Activated CD8-positive, alpha-beta memory T cell treated with anti-CD3 and anti-CD28 coated beads for 1 hour (primary cell): ENCODE results near the gene MARF1.
"Not testable (repeated sequence)": the region's sequence is repeated elsewhere in the genome, so short reads cannot be mapped to it uniquely, and the experiment has no call there.

Experiments
- DNase-seq, 2 donors: peaks; one replicate each; pipeline ENCODE4 v3.0.0-alpha.2; 2020; ENCODE audit warnings: low read depth in 1 of 2; ENCODE audit errors: extremely low read depth in 1 of 2

MARF1 gene

DNA sequence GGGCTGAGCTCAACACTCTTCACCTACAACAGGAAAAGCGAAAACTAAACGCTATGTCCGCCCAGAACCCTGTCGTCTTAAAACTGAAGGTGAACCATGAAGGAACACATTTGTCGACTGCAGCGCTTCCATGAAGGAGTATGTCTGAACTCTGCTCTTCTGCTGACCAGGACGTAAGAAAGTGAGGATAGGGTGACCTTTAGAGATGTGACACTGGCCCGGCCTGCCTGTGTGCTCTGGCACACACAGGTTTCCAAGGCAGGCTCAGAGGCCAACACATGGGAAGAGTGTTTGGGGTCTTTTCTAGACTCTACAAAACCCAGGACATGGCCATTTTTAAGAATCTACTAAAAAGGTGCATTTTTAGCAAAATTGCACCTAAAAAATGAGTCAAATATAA is 21.1 kb downstream of the MARF1 start:
- no peak for DNase-seq

DNA sequence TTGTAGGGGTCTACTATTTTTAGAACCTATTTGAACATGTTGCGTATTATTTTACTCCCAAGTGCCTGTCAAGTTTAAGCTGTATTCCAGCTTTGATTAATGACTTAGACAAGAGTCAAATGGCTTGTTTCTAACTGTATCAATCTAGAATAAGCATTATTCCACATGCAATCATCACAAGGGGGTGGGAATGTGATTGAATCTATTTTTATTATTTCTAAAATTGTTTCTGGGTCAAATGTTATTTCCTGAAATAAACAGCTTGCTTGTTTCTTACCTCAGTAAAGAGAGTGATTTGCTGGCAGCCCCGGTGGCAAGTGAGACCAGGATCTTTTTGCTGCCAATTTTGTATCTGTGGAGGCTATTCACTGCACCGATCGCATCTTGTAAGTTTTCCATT is 21.5 kb downstream of the MARF1 start:
- no peak for DNase-seq

DNA sequence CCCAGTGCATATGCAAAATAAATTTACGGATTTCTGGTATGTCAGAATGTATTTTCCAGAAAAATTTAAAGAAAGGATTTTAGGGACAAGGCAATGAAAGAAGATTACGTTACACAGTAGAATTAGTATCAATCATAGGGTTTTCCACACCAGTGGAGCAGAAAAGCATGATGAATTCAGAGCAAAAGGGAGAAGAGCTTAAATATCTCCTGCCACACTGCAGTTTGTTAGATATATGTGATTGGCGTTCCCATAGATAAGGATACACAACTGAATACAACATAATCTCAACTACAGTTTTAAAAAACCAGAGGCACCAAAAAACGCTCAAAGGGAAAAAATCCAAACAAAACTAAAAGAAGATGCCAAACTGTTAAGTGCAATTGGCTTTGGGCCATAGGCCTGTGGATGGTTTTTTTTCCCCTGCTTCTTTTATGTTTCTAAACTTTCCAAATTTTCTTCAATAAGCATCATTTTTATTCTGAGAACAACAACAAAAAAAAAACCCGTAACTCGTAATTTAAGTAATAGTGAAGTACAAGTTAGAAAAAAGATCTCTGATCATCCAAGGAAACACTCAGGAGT is 22.3 kb downstream of the MARF1 start:
- DNase-seq, result no peak

DNA sequence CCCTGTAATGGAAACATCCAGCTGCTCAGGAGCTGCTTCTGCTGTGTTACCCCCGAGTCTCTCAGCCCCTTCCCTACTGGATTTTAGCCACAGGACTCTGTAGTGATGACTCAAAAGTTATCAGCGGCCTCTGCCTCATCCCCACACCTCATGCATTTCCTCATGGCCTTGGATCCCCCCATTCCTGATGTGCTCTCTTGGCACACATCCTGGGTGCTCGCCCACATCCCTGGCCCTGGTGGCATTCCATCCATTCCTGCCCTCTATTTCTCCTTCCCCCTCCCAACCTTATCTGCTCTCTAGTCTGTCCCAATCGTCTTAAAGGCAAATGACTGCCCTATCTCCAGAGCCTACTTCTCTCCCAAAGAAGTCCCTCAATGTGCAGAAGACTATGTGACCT is 24.6 kb downstream of the MARF1 start:
- no peak for DNase-seq

DNA sequence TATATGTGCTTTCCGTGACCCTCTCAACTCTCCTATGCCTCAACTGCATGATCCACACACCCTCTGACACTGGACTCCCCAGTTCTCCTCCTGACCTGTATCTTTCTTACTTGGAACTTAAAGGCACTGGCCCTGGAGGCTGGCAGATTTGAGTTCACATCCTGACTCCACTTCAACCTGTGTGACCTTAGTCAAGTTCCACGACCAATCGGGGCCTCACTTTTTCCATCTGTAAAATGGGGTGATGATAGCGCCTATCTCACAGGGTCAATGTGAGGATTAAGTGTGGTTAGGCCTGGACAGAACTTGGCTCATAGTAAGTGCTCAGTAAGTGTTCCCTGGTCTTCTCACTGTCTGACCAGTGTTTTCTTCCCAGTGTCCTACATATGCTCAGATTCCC is 25.1 kb downstream of the MARF1 start:
- no peak for DNase-seq

DNA sequence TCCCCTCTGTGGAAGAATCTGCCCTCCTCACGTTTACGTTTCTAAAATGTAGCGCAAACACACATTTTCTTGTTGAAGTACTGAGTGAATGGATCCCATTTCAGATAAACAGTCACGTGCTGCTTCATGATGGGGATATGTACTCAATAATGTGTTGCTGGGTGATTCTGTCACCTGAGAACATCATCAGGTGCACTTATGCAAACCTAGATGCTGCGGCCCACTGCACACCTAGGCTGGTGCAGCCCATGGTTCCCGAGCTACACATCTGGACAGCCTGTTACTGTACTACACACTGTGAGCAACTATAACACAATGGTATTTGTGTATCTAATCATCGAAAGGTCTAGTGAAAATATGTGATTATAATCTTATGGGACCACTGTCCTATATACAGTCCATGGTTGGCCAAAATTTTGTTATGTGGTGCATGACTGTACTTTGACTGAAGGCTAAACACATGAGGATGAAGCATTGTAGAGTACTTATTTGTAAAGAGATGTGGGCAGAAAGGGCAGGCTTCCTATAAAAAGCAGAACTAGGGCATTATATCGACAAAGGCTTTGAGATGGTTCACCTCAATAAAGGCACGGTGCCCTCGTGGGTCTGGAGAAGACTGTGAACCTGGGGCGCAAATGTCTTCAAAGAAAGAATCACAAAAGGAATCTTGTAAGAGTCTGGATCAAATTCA is 26.3 kb downstream of the MARF1 start:
- no peak for DNase-seq

DNA sequence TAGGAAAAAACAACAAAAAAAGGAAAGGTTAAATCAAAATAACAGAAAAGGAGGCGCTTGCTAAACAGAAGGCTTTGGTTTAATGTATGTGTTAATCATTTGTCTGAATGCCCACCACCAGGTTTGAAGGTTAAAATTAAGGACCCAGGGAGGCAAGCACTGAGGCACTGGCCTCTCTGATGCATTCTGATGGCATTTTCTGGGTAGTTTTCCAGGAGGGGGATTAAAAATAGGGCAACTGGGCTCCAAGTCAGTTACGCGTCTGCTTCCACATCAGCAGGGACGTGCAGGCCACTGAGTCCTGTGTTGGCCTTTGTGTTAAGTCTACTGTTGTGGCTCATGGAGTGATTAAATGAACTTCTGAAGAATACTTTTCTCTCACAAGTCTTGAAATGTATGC is 26.9 kb downstream of the MARF1 start:
- no peak for DNase-seq

DNA sequence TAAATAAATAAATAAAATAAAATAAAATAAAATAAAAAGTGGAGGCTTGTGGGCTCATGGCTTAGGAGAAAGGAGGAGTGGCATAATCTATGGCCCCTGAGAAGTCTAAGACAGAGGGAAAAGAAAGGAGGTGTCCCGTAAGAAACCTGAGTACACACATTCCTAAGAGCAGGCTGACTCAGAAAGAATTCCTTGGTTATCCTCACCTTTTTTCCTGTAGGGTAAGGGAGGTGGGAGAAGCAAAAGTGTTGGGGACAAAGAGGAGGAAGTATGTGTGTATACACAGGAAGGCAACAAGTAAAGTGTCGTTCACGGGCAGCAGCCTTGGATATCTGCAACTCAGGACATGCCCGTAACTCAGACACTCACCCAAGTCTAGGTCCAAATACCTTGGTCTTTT is 29.3 kb downstream of the MARF1 start:
- DNase-seq, result no peak

DNA sequence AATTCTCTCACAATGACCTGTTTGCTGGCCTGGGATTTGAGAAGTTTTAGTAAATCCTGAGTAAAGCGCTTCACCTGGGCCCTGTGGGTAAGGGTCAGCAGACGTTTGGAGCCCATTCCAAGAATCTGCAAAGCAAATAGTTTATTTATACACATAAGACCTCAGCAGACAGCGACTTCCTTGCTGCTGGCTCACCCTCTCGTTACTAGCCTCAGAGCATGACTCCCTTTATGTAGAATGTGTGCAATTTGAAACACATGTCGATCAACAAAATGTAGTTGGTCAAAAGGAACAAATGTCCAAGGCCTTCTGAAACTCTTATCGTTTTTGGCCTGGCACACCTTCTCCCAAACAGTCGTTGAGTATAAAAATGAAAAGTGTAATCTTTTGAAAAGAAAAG is 31.3 kb downstream of the MARF1 start:
- DNase-seq, result no peak

DNA sequence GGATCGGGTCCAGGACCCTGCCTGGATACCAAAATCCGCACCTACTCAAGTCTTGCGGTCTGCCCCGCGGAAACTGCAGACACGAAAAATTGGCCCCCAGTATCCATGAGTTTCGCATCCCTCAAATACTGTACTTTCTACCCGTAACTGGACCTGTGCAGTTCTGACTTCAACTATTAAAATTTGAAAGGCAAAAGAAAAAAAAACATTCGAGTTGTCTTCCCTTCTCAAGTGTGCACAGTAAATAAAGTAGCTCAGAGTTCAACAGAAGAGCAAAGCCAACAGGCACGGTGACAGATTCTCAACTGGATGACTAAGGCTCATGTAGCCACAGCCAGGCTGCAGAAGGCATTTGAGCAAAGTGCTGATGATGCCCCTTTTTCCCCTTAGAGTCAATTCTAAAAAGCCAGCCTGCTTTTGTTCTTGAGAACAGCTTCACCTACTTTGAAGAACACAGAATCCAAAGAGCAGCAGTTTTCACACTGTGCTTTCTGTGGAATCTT is 32.5 kb downstream of the MARF1 start:
- no peak for DNase-seq

DNA sequence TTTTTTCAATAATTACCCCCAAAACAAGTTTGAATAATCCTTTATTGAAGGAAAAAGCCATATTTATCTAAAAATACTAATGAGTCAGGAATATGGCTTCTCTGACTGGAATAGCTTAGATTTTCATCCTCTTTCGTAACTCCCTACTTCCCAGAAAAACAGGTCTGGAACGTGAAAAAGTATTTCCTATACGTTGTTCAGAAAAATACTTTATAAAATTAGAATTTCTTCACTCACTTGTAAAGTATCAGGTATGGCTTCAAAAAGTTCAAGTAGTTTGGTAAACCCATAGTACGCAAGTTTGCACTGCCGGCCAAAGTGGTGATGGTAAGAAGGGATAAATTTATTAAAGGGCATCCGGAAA is 33.7 kb downstream of the MARF1 start:
- DNase-seq, result no peak

DNA sequence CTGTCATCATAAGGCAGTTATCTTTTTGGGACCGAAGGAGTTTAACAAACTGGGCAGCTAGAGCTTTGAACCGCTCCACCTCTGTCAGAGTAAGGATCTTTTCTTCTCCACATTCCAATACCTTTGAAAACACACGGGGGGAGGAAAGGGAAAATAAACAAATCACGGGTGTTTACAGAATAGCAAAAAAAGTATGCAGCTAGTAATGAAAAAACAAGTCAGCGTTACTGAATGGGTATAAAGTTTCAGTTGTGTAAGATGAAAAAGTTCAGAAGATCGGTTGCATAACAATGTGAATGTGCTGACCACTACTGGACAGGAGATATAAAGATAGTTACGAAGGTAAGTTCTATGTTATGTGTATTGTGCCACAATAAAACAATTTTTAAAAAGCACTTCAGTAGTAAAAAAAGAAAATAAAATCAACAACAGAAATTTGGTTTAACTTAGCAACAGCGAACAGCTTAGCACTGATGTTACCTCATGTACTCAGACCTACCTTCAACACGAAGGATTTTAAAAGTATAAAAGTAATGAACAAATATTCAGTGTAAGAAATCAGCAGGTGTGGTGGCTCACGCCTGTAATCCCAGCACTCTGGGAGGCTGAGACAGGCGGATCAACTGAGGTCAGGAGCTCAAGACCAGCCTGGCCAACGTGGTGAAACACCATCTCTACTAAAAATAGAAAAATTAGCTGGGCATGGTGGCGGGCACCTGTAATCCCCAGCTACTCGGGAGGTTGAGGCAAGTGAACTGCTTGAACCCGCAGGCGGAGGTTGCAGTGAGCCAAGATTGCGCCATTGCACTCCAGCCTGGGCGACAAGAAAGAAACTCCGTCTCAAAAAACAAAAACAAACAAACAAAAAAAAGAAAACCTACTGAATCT is 34.3 kb downstream of the MARF1 start:
- no peak for DNase-seq

DNA sequence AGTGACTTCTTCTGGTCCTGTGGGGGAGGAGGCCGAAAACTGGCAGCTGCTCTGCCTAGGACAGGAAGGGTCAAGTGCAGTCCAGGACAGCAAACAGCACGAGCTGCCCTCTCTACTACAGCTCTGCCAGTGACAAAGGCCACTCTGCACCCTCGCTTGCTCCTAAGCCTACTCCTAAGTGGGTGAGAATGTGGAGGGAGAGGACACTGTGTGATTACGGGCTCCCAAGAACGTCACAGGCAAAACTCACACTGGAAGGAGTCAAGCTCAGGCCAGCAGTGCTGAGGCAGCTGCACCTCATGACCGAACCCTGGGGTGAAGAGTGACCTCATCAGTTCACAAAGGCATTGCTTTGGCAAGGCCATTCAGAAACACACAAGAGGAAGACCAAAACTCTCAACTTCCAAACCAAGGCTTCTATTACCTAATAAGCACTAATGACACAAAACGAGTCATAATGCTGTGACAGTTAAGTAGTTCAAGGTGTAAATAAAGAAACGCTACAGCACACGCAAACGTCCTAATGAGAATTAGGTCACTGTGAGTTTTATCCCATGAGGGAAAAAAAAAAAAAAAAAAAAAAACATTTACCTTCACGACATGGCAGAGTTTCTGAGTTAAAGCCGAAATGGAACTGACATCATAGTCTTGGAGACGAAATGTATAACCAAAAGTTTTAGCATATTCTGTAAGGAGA is 35.1 kb downstream of the MARF1 start:
- DNase-seq, result no peak

DNA sequence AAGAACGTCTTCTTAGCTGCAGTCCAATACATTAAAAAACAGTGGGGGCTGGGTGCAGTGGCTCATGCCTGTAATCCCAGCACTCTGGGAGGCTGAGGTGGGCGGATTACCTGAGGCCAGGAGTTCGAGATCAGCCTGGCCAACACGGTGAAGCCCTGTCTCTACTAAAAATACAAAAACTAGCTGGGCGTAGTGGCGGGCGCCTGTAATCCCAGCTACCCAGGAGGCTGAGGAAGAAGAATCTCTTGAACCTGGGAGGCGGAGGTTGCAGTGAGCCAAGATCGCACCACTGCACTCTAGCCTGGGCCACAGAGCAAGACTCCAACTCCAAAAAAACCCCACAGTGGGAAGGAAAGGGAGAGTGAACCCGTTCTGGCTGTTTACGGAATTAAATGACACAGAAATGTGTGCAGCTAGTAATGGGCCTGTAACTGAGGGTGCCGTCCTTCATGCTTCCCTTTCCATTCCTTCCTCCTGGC is 35.7 kb downstream of the MARF1 start:
- DNase-seq, result not testable (repeated sequence)

DNA sequence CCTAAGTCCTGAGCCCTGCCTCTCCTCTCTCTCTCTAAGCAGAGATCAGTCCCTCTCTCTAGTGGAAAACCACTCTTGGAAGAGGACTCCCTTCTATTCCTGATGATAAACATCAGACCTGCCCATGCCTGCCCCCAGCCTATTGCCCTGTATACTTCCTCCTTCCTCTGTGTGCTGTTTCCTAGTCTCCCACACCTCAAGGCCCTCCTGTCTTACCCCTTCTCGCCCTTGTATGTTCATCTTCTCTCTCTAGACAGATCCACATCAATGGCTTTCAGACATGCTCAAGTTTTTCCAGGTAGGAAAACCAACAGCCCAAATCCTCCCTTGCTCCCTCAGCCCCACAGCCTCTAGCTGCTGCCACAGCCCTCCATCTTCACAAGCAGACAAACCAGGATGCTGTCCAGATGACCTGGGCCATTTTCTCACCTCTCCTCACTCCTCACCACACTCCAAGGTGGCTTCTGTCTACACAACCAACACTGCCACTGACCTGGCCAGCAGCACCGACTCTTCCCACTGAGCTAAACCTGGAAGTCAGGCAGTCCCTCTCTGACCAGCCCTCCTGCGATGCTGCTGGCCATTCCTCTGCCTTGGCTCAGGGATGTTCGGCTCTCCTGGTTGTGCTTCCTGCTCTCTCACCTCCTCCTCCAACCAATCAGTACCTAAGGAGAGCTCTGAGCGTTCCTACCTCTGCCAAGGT is 36.3 kb downstream of the MARF1 start:
- DNase-seq, result no peak

DNA sequence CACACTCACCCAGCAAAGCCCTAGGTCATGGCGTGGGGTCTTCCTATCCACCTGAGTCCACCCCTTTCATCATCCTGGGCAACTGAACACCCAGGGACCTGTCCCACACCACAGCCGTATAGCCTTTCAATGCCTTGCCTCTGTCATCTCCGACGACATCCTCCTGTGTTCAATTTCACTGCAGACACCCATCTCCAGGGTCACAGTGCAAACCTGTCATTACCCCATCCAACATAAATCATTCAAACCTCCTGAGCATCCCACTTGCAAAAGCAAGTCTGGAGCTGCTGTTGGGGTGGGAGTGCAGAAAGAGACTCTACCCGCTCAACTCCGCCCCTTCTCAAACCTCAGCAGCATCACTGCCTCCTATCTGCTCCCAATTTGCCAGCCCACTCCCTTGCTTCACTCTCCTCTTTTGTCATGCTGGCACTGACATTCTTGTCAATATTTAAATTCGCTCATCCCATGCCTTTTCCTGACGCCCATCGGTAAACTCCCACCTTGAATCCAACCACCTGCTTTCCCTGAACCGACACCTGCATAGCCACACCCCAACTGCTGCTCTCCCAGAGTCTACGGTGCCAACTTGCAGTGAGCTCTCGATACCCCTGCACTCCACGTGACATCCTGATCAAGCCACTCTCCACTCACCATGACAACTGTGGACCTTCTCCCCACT is 37.0 kb downstream of the MARF1 start:
- DNase-seq, result no peak

DNA sequence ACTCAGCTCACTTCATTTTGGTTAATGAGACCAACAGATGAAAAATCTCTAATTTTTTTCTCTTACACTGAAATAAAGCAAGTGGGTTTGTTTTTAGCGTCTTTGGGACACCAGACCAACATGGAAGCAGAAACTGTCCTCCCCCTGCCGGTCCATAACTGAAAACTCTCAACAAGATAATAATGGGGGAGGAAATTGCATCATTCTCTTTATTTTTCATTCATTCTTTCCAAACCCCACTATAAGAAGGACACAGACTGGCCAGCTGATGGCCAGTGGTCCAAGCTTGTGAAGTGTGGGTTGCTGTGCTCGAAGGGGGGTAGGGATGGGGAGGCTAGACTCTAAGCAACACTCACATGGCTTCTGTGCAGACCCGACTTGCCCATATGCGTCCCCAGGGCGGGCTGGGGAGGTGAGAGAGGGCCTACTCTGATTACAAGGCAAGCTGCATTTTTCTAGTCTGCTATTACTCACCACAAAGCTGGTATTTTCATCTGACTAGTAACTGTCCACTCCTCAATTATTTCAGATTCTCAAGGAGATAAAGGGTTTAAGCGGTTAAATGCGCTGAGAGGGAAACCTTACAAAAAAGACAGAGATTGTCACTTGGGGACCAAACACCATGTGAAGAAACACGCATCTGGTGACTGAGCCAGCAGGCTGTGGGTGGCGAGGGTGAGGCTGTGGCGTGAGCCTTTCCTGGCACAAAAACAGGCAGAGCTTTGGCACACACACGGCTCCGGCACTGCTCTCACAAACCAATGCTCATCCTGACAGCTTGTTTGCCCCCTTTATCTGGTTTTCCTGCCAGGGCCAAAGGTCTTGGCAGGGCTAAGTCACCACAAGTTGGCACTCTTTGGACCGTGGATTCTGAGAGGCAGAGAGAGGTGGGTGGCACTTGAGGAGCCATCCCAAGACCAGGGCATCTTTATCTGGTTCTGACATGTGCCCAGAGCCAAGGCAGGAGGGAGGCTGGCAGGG is 38.2 kb downstream of the MARF1 start:
- DNase-seq, result no peak

DNA sequence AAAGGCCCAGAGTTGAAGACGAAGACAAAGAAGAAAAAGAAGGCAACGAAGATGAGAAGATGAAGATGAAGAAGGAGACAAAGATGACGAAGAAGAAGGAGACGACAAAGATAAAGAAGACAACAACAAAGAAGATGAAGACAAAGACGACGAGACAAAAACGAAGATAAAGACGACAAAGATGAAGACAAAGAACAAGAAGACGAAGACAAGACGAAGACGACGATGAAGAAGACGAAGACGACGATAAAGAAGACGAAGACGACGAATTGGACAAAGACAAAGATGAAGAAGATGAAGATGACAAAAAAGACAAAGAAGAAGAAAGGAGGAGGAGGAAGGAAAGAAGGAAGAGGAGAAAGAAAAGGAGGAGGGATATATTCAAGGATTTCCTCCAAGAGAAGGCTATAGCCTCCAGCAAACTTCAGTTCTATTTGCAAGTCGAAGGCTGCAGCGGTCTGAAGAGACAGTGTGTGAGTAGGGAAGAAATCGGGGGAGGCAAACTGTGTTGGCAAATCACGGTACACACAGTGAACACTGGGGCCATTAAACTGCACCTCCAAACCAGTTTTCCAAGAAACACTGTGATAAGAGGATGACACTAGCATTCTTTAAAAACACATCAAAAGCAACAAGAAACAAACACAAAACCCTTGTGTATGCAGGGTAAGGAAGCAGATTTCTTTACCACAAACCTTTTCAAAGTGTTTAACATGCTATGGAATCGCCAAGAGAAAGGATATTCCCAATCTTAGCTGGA is 40.5 kb downstream of the MARF1 start:
- DNase-seq, result no peak
